LHCN-M2 (cell line): Measurements from ENCODE around the gene MKRN1. TPM values are rescaled to one million over a fixed set of nuclear protein-coding genes. Genes with fewer than 3 reads are reported as not detected.

Experiments
- DNase-seq: peaks from one replicate; pipeline ENCODE4 v3.0.0-alpha.2; 2012; ENCODE audit warnings: low read depth
- total RNA-seq: library from RNA; depleted of rRNA; stranded (reverse); fragments of >200 nt; gene quantifications from 2 replicates; pipeline ENCODE4 v1.2.3, GENCODE V29; 2014

The MKRN1 gene
- total RNA-seq, 1 experiment from 2014 or later, result 56.4 TPM

GRCh38 chr7:140485500-140486265 is 6.4 kb upstream of the MKRN1 start:
- DNase-seq, result no peak

GRCh38 chr7:140484951-140485499 is 5.7 kb upstream of the MKRN1 start:
- no peak for DNase-seq

- no peak for DNase-seq
Measured at GRCh38 chr7:140484479-140484878, 5.2 kb upstream of the MKRN1 start.

GRCh38 chr7:140479739-140480084 is 407 bp upstream of the MKRN1 start:
- DNase-seq, result no peak

GRCh38 chr7:140478246-140479061 is 851 bp downstream of the MKRN1 start:
- peak; percentile 34 for DNase-seq

GRCh38 chr7:140476698-140477261 is 2.5 kb downstream of the MKRN1 start:
- DNase-seq, result no peak

GRCh38 chr7:140475747-140476333 is 3.5 kb downstream of the MKRN1 start:
- peak; percentile 42 for DNase-seq

GRCh38 chr7:140463111-140463510 is 16.2 kb downstream of the MKRN1 start:
- DNase-seq, result no peak

GRCh38 chr7:140458916-140459315 is 20.4 kb downstream of the MKRN1 start:
- DNase-seq, result no peak

- no peak for DNase-seq
Measured at GRCh38 chr7:140458201-140458600, 21.1 kb downstream of the MKRN1 start.

GRCh38 chr7:140456551-140457051 is 22.7 kb downstream of the MKRN1 start:
- peak; percentile 41 for DNase-seq

GRCh38 chr7:140455743-140456142 is 23.6 kb downstream of the MKRN1 start:
- no peak for DNase-seq

GRCh38 chr7:140454657-140455015 is 24.7 kb downstream of the MKRN1 start:
- DNase-seq, result no peak

- peak; percentile 7 for DNase-seq
Measured at GRCh38 chr7:140453785-140454656, 25.3 kb downstream of the MKRN1 start.

GRCh38 chr7:140453273-140453672 is 26.0 kb downstream of the MKRN1 start:
- no peak for DNase-seq

GRCh38 chr7:140451716-140452115 is 27.6 kb downstream of the MKRN1 start:
- DNase-seq, result no peak

GRCh38 chr7:140448781-140449480 is 30.4 kb downstream of the MKRN1 start:
- no peak for DNase-seq

- no peak for DNase-seq
Measured at GRCh38 chr7:140447841-140448240, 31.5 kb downstream of the MKRN1 start.

- no peak for DNase-seq
Measured at GRCh38 chr7:140446467-140446866, 32.8 kb downstream of the MKRN1 start.

- no peak for DNase-seq
Measured at GRCh38 chr7:140441519-140441918, 37.8 kb downstream of the MKRN1 start.
